Measurements from ENCODE around the gene KCND3. TPM values are rescaled to one million over a fixed set of nuclear protein-coding genes. Genes with fewer than 3 reads are reported as not detected.

Gene KCND3
- total RNA-seq, 1 experiment from 2014 or later: 0.15 TPM

- no peak for DNase-seq
- H2AK5ac ChIP-seq (ENCODE audit: insufficient read length, low read length): no peak overlapping the region
- no peak overlapping the region for H3T11ph ChIP-seq (ENCODE audit: low read length)
- H3K4me3 Mint-ChIP-seq: no peak overlapping the region
- H4K91ac ChIP-seq (ENCODE audit: insufficient read length, low read depth, low read length): no peak overlapping the region
- H2BK12ac ChIP-seq (ENCODE audit: insufficient read length, low read depth, low read length): no peak overlapping the region
- H3K18ac ChIP-seq (ENCODE audit: insufficient read length, low read depth, low read length): no peak overlapping the region
- no peak overlapping the region for H3K23ac ChIP-seq (ENCODE audit: insufficient read length, low read depth, low read length)
- H3K27me3 Mint-ChIP-seq (ENCODE audit: low read depth): no peaks in the 10 kb centered on the region; the same call in 1 of the 2 replicates
- no peak overlapping the region for H2BK120ac ChIP-seq (ENCODE audit: low read depth, low read length, poor library complexity, severe bottlenecking)
- no peaks in the 10 kb centered on the region for H3K9me3 ChIP-seq (ENCODE audit: control insufficient read depth, low read depth, low read length)
- H3K36me3 Mint-ChIP-seq (ENCODE audit: insufficient read depth in 1 of 3, low read depth in 3 of 3): no peaks in the 10 kb centered on the region; a peak in 1 of 7 replicates
- H3K56ac ChIP-seq (ENCODE audit: insufficient read length, low read depth, low read length): no peak overlapping the region
- no peak overlapping the region for H4K5ac ChIP-seq (ENCODE audit: insufficient read length, low read depth, low read length)
- H3K9ac ChIP-seq (ENCODE audit: extremely low read depth, insufficient read length, low read length): no peak overlapping the region
- H3K27me3 ChIP-seq (ENCODE audit: insufficient read depth, low read length): no peaks in the 10 kb centered on the region; the same call in 1 of the 2 replicates
- H4K8ac ChIP-seq (replicated peaks; ENCODE audit: insufficient read length, low read depth, low read length): no peak overlapping the region
- H3K4ac ChIP-seq (ENCODE audit: low read depth, low read length): no peak overlapping the region
- peaks cover 22 to 25% of the 10 kb centered on the region in 2 experiments for H3K4me1 Mint-ChIP-seq
- no peak overlapping the region for H2BK15ac ChIP-seq (ENCODE audit: low read depth, low read length)
- whole genome bisulfite sequencing (ENCODE audit: extremely low coverage, insufficient read length, low lambda C conversion rate): no CpG with 5 or more reads among the region's 2 CpGs
- H3K4me1 ChIP-seq (ENCODE audit: insufficient read depth, low read length): no peaks in the 10 kb centered on the region; the same call in 1 of the 2 replicates
- H3K27ac ChIP-seq (ENCODE audit: insufficient read length, low read depth, low read length): no peak overlapping the region
- no peak overlapping the region for H2BK20ac ChIP-seq (ENCODE audit: low read depth, low read length, poor library complexity, severe bottlenecking)
- H4K20me1 ChIP-seq (ENCODE audit: control insufficient read depth, insufficient read depth, insufficient read length): no peaks in the 10 kb centered on the region
- no peaks in the 10 kb centered on the region for H3K79me2 ChIP-seq (ENCODE audit: insufficient read depth, low read length)
- H3K14ac ChIP-seq (ENCODE audit: insufficient read depth, low read length): no peak overlapping the region
- no peaks in the 10 kb centered on the region for H3K23me2 ChIP-seq (ENCODE audit: insufficient read length, low read depth, low read length, poor library complexity, severe bottlenecking)
- no peaks in the 10 kb centered on the region for H3K9me3 Mint-ChIP-seq
- H3K4me2 ChIP-seq (ENCODE audit: insufficient read depth, insufficient read length, low read length): no peak overlapping the region
- H2AFZ ChIP-seq (ENCODE audit: low read length): no peak overlapping the region
- no peak overlapping the region for H2BK5ac ChIP-seq (ENCODE audit: insufficient read length, low read length)
- no peak for TF ChIP-seq CTCF (conservative IDR thresholded peaks at IDR 0.05)
- no peak overlapping the region for H3K27ac Mint-ChIP-seq
- H3K79me1 ChIP-seq (ENCODE audit: insufficient read depth, low read depth, low read length, poor library complexity, severe bottlenecking): no peaks in the 10 kb centered on the region
These were observed 209.9 kb downstream of the KCND3 start for GRCh38 chr1:111779546-111779945.

Data from H9 (cell line).